H1 (cell line): Measurements from ENCODE around the gene MFSD6L. TPM values are rescaled to one million over a fixed set of nuclear protein-coding genes. Genes with fewer than 3 reads are reported as not detected.

Experiments
- CTCF ChIA-PET: fragments of 300-600 bp; sonication (Branson Sonifier 250); formaldehyde crosslinking; loops from one replicate; lab custom pipeline; 2021; ENCODE audit not compliant: partially characterized antibody; lab: Charles Lee
- POLR2A ChIA-PET: fragments of 300-600 bp; sonication (Branson Sonifier 250); formaldehyde crosslinking; loops from one replicate; lab custom pipeline; 2021; ENCODE audit warnings: inconsistent platforms; ENCODE audit not compliant: partially characterized antibody; lab: Charles Lee
- DNase-seq, 2 experiments: peaks; one replicate each; pipeline versions ENCODE4 v3.0.0 to v3.0.0-alpha.2; 2010 to 2022; ENCODE audit warnings: low spot score in 2 of 2, low read depth in 1 of 2, mixed read lengths in 1 of 2
- FAIRE-seq: peaks from 2 replicates; lab custom pipeline; 2011; peaks lifted over from hg19 to GRCh38; lab: Jason Lieb, UNC
- H2AFZ ChIP-seq: 2 replicates; pipeline ENCODE4 v1.8.1; 2012; ENCODE audit warnings: low read length, inconsistent platforms
- H2AK5ac ChIP-seq: 2 replicates; pipeline ENCODE4 v1.6.1; 2013; ENCODE audit warnings: low read depth, low read length
- H2BK120ac ChIP-seq: replicated peaks from 2 replicates; pipeline ENCODE3; 2013; ENCODE audit warnings: low read depth, low read length, inconsistent platforms
- H2BK12ac ChIP-seq: 2 replicates; pipeline ENCODE4 v1.6.1; 2013; ENCODE audit warnings: low read depth, low read length
- H2BK15ac ChIP-seq: 2 replicates; pipeline ENCODE4 v1.6.1; 2013; ENCODE audit warnings: low read length
- H2BK20ac ChIP-seq: 2 replicates; pipeline ENCODE4 v1.6.1; 2013; ENCODE audit warnings: low read length
- H2BK5ac ChIP-seq: 2 replicates; pipeline ENCODE4 v1.6.1; 2013; ENCODE audit warnings: low read depth, low read length
- H3K14ac ChIP-seq: 2 replicates; pipeline ENCODE4 v1.6.1; 2013; ENCODE audit warnings: inconsistent platforms; ENCODE audit not compliant: insufficient read length
- H3K18ac ChIP-seq: 2 replicates; pipeline ENCODE4 v1.6.1; 2013; ENCODE audit warnings: low read length; ENCODE audit errors: extremely low read depth
- H3K23ac ChIP-seq: 2 replicates; pipeline ENCODE4 v1.6.1; 2013; ENCODE audit warnings: inconsistent platforms; ENCODE audit not compliant: insufficient read length
- H3K23me2 ChIP-seq: 2 replicates; pipeline ENCODE4 v1.6.1; 2013; ENCODE audit warnings: low read depth, low read length
- H3K27ac ChIP-seq: 2 replicates; pipeline ENCODE4 v1.6.1; 2011; ENCODE audit warnings: low read depth, low read length, inconsistent platforms
- H3K27me3 ChIP-seq, 4 experiments: replicated peaks in 1 of 4; 1 replicate in 1 of 4; 2 replicates in 3 of 4; pipeline versions ENCODE4 v1.6.1 to v1.8.1; 2011 to 2013; ENCODE audit warnings: low read length in 3 of 4, mild to moderate bottlenecking in 3 of 4, inconsistent platforms in 2 of 4, mixed read lengths in 2 of 4, moderate library complexity in 1 of 4; ENCODE audit not compliant: control insufficient read depth in 3 of 4, insufficient read depth in 3 of 4; ENCODE audit errors: extremely low read depth in 1 of 4
- H3K36me3 ChIP-seq, 4 experiments: 2 replicates each; pipeline versions ENCODE4 v1.6.1 to v1.8.1; 2011 to 2013; ENCODE audit warnings: mild to moderate bottlenecking in 4 of 4, low read length in 3 of 4, moderate library complexity in 2 of 4, control low read depth in 1 of 4, inconsistent platforms in 1 of 4; ENCODE audit not compliant: insufficient read depth in 4 of 4, control insufficient read depth in 2 of 4
- H3K4ac ChIP-seq: replicated peaks from 2 replicates; pipeline ENCODE3; 2013; ENCODE audit warnings: low read length, low read depth, mixed read lengths, inconsistent platforms; ENCODE audit not compliant: insufficient read length
- H3K4me1 ChIP-seq, 4 experiments: replicated peaks in 1 of 4; 1 replicate in 1 of 4; 2 replicates in 3 of 4; pipeline versions ENCODE4 v1.6.1 to v1.8.1; 2011 to 2013; ENCODE audit warnings: low read length in 3 of 4, inconsistent platforms in 2 of 4, mixed read lengths in 1 of 4; ENCODE audit not compliant: insufficient read depth in 4 of 4, control insufficient read depth in 3 of 4
- H3K4me2 ChIP-seq, 2 experiments: 2 replicates each; pipeline versions ENCODE4 v1.6.1 to v1.8.1; 2011 to 2013; ENCODE audit warnings: low read depth in 2 of 2, low read length in 2 of 2, control low read depth in 1 of 2, inconsistent platforms in 1 of 2, mild to moderate bottlenecking in 1 of 2; ENCODE audit not compliant: insufficient read depth in 1 of 2
- H3K4me3 ChIP-seq, 4 experiments: fragments of 200-600, 300-600 bp in 1 of 4; sonication (generic), shearing (Covaris generic), sonication (Bioruptor Twin) in 1 of 4; 2 replicates each; pipeline versions ENCODE4 v1.5.1 to v1.8.1; 2011 to 2016; ENCODE audit warnings: low read length in 4 of 4, low read depth in 3 of 4, control low read depth in 2 of 4, inconsistent platforms in 2 of 4, mild to moderate bottlenecking in 2 of 4, mixed read lengths in 1 of 4, moderate library complexity in 1 of 4; ENCODE audit not compliant: insufficient read depth in 2 of 4; ENCODE audit errors: extremely low read depth in 1 of 4
- H3K56ac ChIP-seq: replicated peaks from 2 replicates; pipeline ENCODE3; 2013; ENCODE audit warnings: low read depth, mild to moderate bottlenecking, mixed read lengths, low read length, inconsistent platforms; ENCODE audit not compliant: insufficient read length
- H3K79me1 ChIP-seq: 2 replicates; pipeline ENCODE4 v1.6.1; 2013; ENCODE audit warnings: low read depth, low read length, control low read depth
- H3K79me2 ChIP-seq, 2 experiments: 2 replicates each; pipeline versions ENCODE4 v1.6.1 to v1.8.1; 2012 to 2013; ENCODE audit warnings: low read length in 2 of 2, mild to moderate bottlenecking in 2 of 2, inconsistent platforms in 1 of 2; ENCODE audit not compliant: insufficient read depth in 2 of 2, control insufficient read depth in 1 of 2
- H3K9ac ChIP-seq, 4 experiments: replicated peaks in 1 of 4; 1 replicate in 1 of 4; 2 replicates in 3 of 4; pipeline versions ENCODE4 v1.6.1 to v1.8.1; 2011 to 2013; ENCODE audit warnings: low read depth in 3 of 4, low read length in 3 of 4, control low read depth in 2 of 4, mild to moderate bottlenecking in 2 of 4, moderate library complexity in 2 of 4, inconsistent platforms in 1 of 4; ENCODE audit errors: extremely low read depth in 1 of 4
- H3K9me3 ChIP-seq, 2 experiments: 2 replicates each; pipeline versions ENCODE4 v1.6.1 to v1.8.1; 2012 to 2013; ENCODE audit warnings: mild to moderate bottlenecking in 2 of 2, moderate library complexity in 2 of 2, control low read depth in 1 of 2, inconsistent platforms in 1 of 2, low read depth in 1 of 2, low read length in 1 of 2, mixed read lengths in 1 of 2; ENCODE audit not compliant: insufficient read depth in 2 of 2
- H4K20me1 ChIP-seq, 2 experiments: replicated peaks in 1 of 2; 2 replicates each; pipeline versions ENCODE3 to v1.8.1; 2011 to 2013; ENCODE audit warnings: inconsistent platforms in 2 of 2, low read length in 2 of 2, mild to moderate bottlenecking in 1 of 2; ENCODE audit not compliant: insufficient read depth in 2 of 2, control insufficient read depth in 1 of 2
- H4K5ac ChIP-seq: 2 replicates; pipeline ENCODE4 v1.6.1; 2013; ENCODE audit warnings: low read length, low read depth, mixed read lengths, inconsistent platforms; ENCODE audit not compliant: insufficient read length
- H4K8ac ChIP-seq: 2 replicates; pipeline ENCODE4 v1.8.0; 2013; ENCODE audit warnings: mild to moderate bottlenecking, moderate library complexity, low read length, inconsistent platforms; ENCODE audit not compliant: insufficient read depth; ENCODE audit errors: extremely low read depth
- H4K91ac ChIP-seq: replicated peaks from 2 replicates; pipeline ENCODE3; 2013; ENCODE audit warnings: low read length, mixed read lengths, inconsistent platforms; ENCODE audit not compliant: insufficient read length
- CBX8 ChIP-seq: fragments of 300-800, 300-1000 bp; sonication (generic); IDR thresholded peaks from 2 replicates; pipeline ENCODE4 v1.7.1; 2016; ENCODE audit warnings: low read depth, low read length, borderline replicate concordance
- WGBS, 2 experiments: shearing (Covaris generic) in 1 of 2; methylation state at CpG; one replicate each; pipeline versions ENCODE4 v1.1.6 to v1.1.7; 2013 to 2015; ENCODE audit warnings: low lambda C conversion rate in 2 of 2, mixed read lengths in 2 of 2, inconsistent platforms in 1 of 2, low coverage in 1 of 2, missing lambda C conversion rate in 1 of 2; ENCODE audit not compliant: insufficient replicate concordance in 2 of 2, insufficient coverage in 1 of 2, insufficient read length in 1 of 2; ENCODE audit errors: extremely low coverage in 1 of 2, missing lambda C conversion rate in 1 of 2; 5-methylcytosine and 5-hydroxymethylcytosine counted together
- polyA plus RNA-seq, 7 experiments: library from polyadenylated mRNA; depleted of rRNA in 3 of 7; stranded (reverse) in 5 of 7; unstranded in 2 of 7; fragments of >200 nt in 5 of 7; fragments of 200-250 nt in 2 of 7; gene quantifications; 1 replicate in 5 of 7; 2 replicates in 1 of 7; 4 replicates in 1 of 7; pipeline versions ENCODE4 v1.2.1 to v1.2.3, GENCODE V29; 2011 to 2013; ENCODE audit warnings: missing spikeins in 2 of 7, mixed read lengths in 2 of 7
- total RNA-seq: library from RNA; stranded (reverse); fragmentation: NEBNext Ultra II Directional; extraction: Animal tissue kit (Norgen Biotek cat#: 25700); gene quantifications from 2 replicates; pipeline ENCODE4 v1.2.1, GENCODE V29; 2021

MFSD6L gene
- total and polyA plus RNA-seq, 2 of the 8 experiments (the other 6 are each of a cell fraction or from before 2014, with no cell fraction given) = 2.6 to 2.7 TPM

GRCh38 chr17:8758137-8758596 lies 41.0 kb downstream of the MFSD6L start, which contains the start of gene SPDYE4:
Gene SPDYE4, minus strand, starts transcription at chr17:8758546. Its CDS starts 164 bp downstream, at chr17:8758382.
- Histone ChIP-seq H3K9ac (no peak within 1 kb of the TSS), H3K4ac (no peak within 1 kb of the TSS), H3K4me3 (no peak within 1 kb of the TSS), H2BK120ac (no peak within 1 kb of the TSS), H2BK5ac (no peak within 1 kb of the TSS), H4K8ac (no peak within 1 kb of the TSS; the same call in 1 of the 2 replicates), H2BK20ac (no peak within 1 kb of the TSS), H4K20me1 (no peaks in the 10 kb centered on the region), H4K91ac (no peak within 1 kb of the TSS), H3K27ac (no peak within 1 kb of the TSS), H3K79me1 (no peaks in the 10 kb centered on the region), H3K14ac (no peak within 1 kb of the TSS), H3K4me2 (no peak within 1 kb of the TSS), H3K27me3 (no peaks in the 10 kb centered on the region), H2BK12ac (no peak within 1 kb of the TSS), H3K23ac (no peak within 1 kb of the TSS), H2AK5ac (no peak within 1 kb of the TSS), H3K79me2 (no peaks in the 10 kb centered on the region), H3K23me2 (no peaks in the 10 kb centered on the region), H3K9me3 (peaks cover 0 to 6% of the 10 kb centered on the region in 2 experiments; a peak in 1 of 4 replicates), H4K5ac (no peak within 1 kb of the TSS), H3K56ac (no peak within 1 kb of the TSS), H3K18ac (no peak within 1 kb of the TSS), H3K36me3 (no peaks in the 10 kb centered on the region), H2AFZ (no peak within 1 kb of the TSS), H2BK15ac (no peak within 1 kb of the TSS), H3K4me1 (0 out of 7 replicates have a peak, but pooled peaks cover 0 to 2% (median 0%) of the 10 kb centered on the region in 4 experiments)
- POLR2A ChIA-PET = no interaction called here
- no peak for TF ChIP-seq CBX8
- peak in 1 of 2 experiments; percentile 10 for DNase-seq
- no peak for FAIRE-seq
- whole genome bisulfite sequencing, 2 experiments = 93% methylated on average over 15 of the region's 15 CpGs; no CpG with 5 or more reads in 1 of the 2 experiments
- CTCF ChIA-PET = interaction anchor here (2.6 to 3.4 kb wide), 2 partner anchors 28 kb away, joined by 13 to 27 read pairs; no protein-coding TSS in a partner anchor
